CD4-positive, alpha-beta T cell (primary cell): ENCODE data around the gene TBX5. TPM values are rescaled to one million over a fixed set of nuclear protein-coding genes. Genes with fewer than 3 reads are reported as not detected.

ENCODE experiments used
- ATAC-seq: fragments of 200-7000 bp; cut with Tn5 transposase; one replicate; pipeline ENCODE4 v1.10.0; 2022; ENCODE audit warnings: mild to moderate bottlenecking; ENCODE audit not compliant: poor library complexity
- CTCF ChIA-PET: fragments of 350-600 bp; sonication (Branson Sonifier 250); formaldehyde crosslinking; loops from one replicate; lab custom pipeline; 2021; ENCODE audit warnings: antibody characterized with exemption, inconsistent platforms; lab: Charles Lee
- POLR2A ChIA-PET: fragments of 350-600 bp; sonication (Branson Sonifier 250); formaldehyde crosslinking; loops from one replicate; lab custom pipeline; 2021; ENCODE audit warnings: antibody characterized with exemption, inconsistent platforms; lab: Charles Lee
- DNase-seq, 14 experiments: peaks; one replicate each; pipeline ENCODE4 v3.0.0-alpha.2; 2013 to 2020; ENCODE audit warnings: mixed read lengths in 2 of 14
- H3K27ac ChIP-seq, 2 donors: one replicate each; pipeline versions ENCODE4 v1.5.1 to v1.7.0; 2013; ENCODE audit warnings: low read length in 2 of 2, low read depth in 1 of 2, mild to moderate bottlenecking in 1 of 2
- H3K27me3 ChIP-seq, 2 experiments: 1 replicate in 1 of 2; 2 replicates in 1 of 2; pipeline versions ENCODE4 v1.6.1 to v1.7.0; 2013; ENCODE audit warnings: low read length in 2 of 2, control low read depth in 1 of 2, mild to moderate bottlenecking in 1 of 2, moderate library complexity in 1 of 2; ENCODE audit not compliant: insufficient read depth in 2 of 2, control insufficient read depth in 1 of 2
- H3K36me3 ChIP-seq: one replicate; pipeline ENCODE4 v1.6.1; 2013; ENCODE audit warnings: low read length, control low read depth; ENCODE audit not compliant: insufficient read depth
- H3K4me1 ChIP-seq: one replicate; pipeline ENCODE4 v1.6.1; 2013; ENCODE audit warnings: low read length, control low read depth; ENCODE audit not compliant: insufficient read depth
- H3K4me3 ChIP-seq: one replicate; pipeline ENCODE4 v1.5.1; 2013; ENCODE audit warnings: mild to moderate bottlenecking, low read length, moderate library complexity
- H3K9me3 ChIP-seq, 2 experiments: 1 replicate in 1 of 2; 2 replicates in 1 of 2; pipeline versions ENCODE4 v1.6.1 to v1.7.0; 2013; ENCODE audit warnings: low read length in 2 of 2, mild to moderate bottlenecking in 2 of 2, control low read depth in 1 of 2, moderate library complexity in 1 of 2; ENCODE audit not compliant: control insufficient read depth in 1 of 2, insufficient read depth in 1 of 2
- H3K27ac Mint-ChIP-seq: one replicate; pipeline ENCODE4 v1.8.0; 2020; ENCODE audit warnings: mixed read lengths
- H3K27me3 Mint-ChIP-seq: one replicate; pipeline ENCODE4 v1.8.0; 2021; ENCODE audit warnings: mixed read lengths
- H3K36me3 Mint-ChIP-seq: one replicate; pipeline ENCODE4 v1.8.0; 2021; ENCODE audit warnings: low read depth, mixed read lengths
- H3K4me1 Mint-ChIP-seq: one replicate; pipeline ENCODE4 v1.8.0; 2021; ENCODE audit warnings: low read depth, mixed read lengths
- H3K4me3 Mint-ChIP-seq: one replicate; pipeline ENCODE4 v1.8.0; 2020; ENCODE audit warnings: mild to moderate bottlenecking, mixed read lengths
- H3K9me3 Mint-ChIP-seq: one replicate; pipeline ENCODE4 v1.8.0; 2020; ENCODE audit warnings: mixed read lengths
- CTCF ChIP-seq: fragments of 200-600 bp; IDR thresholded peaks from one replicate; pipeline ENCODE4 v1.8.0; 2022; ENCODE audit warnings: antibody characterized with exemption, mild to moderate bottlenecking
- intact Hi-C, 2 experiments: fragments of 100-400 bp; cut with DNase I in 1 of 2; cut with micrococcal nuclease in 1 of 2; formaldehyde crosslinking; loops; one replicate each; pipeline versions ENCODE4 v1.15.1 to v1.9.0; 2023 to 2025; cut with DNase I, micrococcal nuclease
- total RNA-seq, 174 experiments: library from RNA in 2 of 174; stranded (reverse) in 2 of 174; gene quantifications; one replicate each; pipeline ENCODE4 v1.2.3 and lab custom pipeline; 2021 to 2026

Gene TBX5
- total RNA-seq, 2 experiments from 2014 or later: not detected

- no peak overlapping the region for H3K27ac ChIP-seq
- ChIA-PET CTCF (no interaction called here), POLR2A (no interaction called here)
- intact Hi-C loops: no loop called here
- H3K27ac Mint-ChIP-seq: no peak overlapping the region
- H3K9me3 Mint-ChIP-seq: no peaks in the 10 kb centered on the region
- no peaks in the 10 kb centered on the region for H3K4me1 ChIP-seq
- H3K9me3 ChIP-seq: peaks cover 0 to 13% of the 10 kb centered on the region in 2 experiments
- no peaks in the 10 kb centered on the region for H3K36me3 Mint-ChIP-seq
- H3K27me3 ChIP-seq: no peaks in the 10 kb centered on the region
- no peaks in the 10 kb centered on the region for H3K4me1 Mint-ChIP-seq
- H3K4me3 ChIP-seq: no peak overlapping the region
- ATAC-seq (no peak), DNase-seq (no peak)
- TF ChIP-seq CTCF: no peak
- H3K4me3 Mint-ChIP-seq: no peak overlapping the region
- no peaks in the 10 kb centered on the region for H3K36me3 ChIP-seq
- H3K27me3 Mint-ChIP-seq: peaks cover 24% of the 10 kb centered on the region
These were observed 66.3 kb downstream of the TBX5 start for GRCh38 chr12:114339626-114340025.

- peaks cover 24% of the 10 kb centered on the region for H3K27me3 Mint-ChIP-seq
- H3K36me3 Mint-ChIP-seq: no peaks in the 10 kb centered on the region
- Histone ChIP-seq H3K9me3 (peaks cover 0 to 13% of the 10 kb centered on the region in 2 experiments), H3K4me3 (no peak overlapping the region), H3K36me3 (no peaks in the 10 kb centered on the region), H3K4me1 (no peaks in the 10 kb centered on the region), H3K27me3 (no peaks in the 10 kb centered on the region), H3K27ac (no peak overlapping the region)
- DNase-seq: no peak
- no peak overlapping the region for H3K4me3 Mint-ChIP-seq
- ChIA-PET CTCF (no interaction called here), POLR2A (no interaction called here)
- intact Hi-C loops: no loop called here
- TF ChIP-seq CTCF: no peak
- H3K4me1 Mint-ChIP-seq: no peaks in the 10 kb centered on the region
- H3K27ac Mint-ChIP-seq: no peak overlapping the region
- H3K9me3 Mint-ChIP-seq: peaks cover 4% of the 10 kb centered on the region
- no peak for ATAC-seq
These were observed 70.3 kb downstream of the TBX5 start for GRCh38 chr12:114335607-114336006.

GRCh38 chr12:114334395-114334794 lies 71.5 kb downstream of the TBX5 start:
- CTCF ChIA-PET: no interaction called here
- H3K27ac ChIP-seq: no peak overlapping the region
- H3K27me3 ChIP-seq: no peaks in the 10 kb centered on the region
- intact Hi-C loops: no loop called here
- no peak for TF ChIP-seq CTCF
- DNase-seq: no peak
- no peaks in the 10 kb centered on the region for H3K36me3 ChIP-seq
- POLR2A ChIA-PET: no interaction called here
- no peak for ATAC-seq
- Mint-ChIP-seq H3K36me3 (no peaks in the 10 kb centered on the region), H3K27ac (no peak overlapping the region), H3K4me3 (no peak overlapping the region), H3K9me3 (peaks cover 8% of the 10 kb centered on the region), H3K27me3 (peaks cover 24% of the 10 kb centered on the region), H3K4me1 (no peaks in the 10 kb centered on the region)
- H3K4me1 ChIP-seq: no peaks in the 10 kb centered on the region
- H3K9me3 ChIP-seq: peaks cover 0 to 13% of the 10 kb centered on the region in 2 experiments
- H3K4me3 ChIP-seq: no peak overlapping the region
